Activated CD4-positive, alpha-beta T cell treated with anti-CD3 and anti-CD28 coated beads, Interleukin-2, Interleukin-4, amounts not matched to agents 100 ng/mL and 50 ng/mL, durations not matched to agents 16 hours and 8 hours (primary cell): ENCODE measurements around the gene OR4A15.

Source experiments
- DNase-seq: peaks from one replicate; pipeline ENCODE4 v3.0.0-alpha.2; 2020; ENCODE audit warnings: low spot score

OR4A15 gene

GRCh38 chr11:55367674-55368073 lies at the start of gene OR4A15:
Gene OR4A15 (plus strand): TSS chr11:55367974. CDS start chr11:55367974, 0 bp downstream.
- DNase-seq, result no peak

- no peak for DNase-seq
These were observed 43.3 kb upstream of the OR4A15 start for GRCh38 chr11:55324500-55324899.

GRCh38 chr11:55342901-55343300 lies 24.9 kb upstream of the OR4A15 start, which contains the start of gene OR4A16:
Gene OR4A16 (plus strand): TSS chr11:55343201. CDS start chr11:55343201, 0 bp downstream.
- no peak for DNase-seq

- DNase-seq, result no peak
These were observed 22.5 kb upstream of the OR4A15 start for GRCh38 chr11:55345306-55345705.

GRCh38 chr11:55349032-55349431 lies 18.7 kb upstream of the OR4A15 start:
- DNase-seq, result no peak

- peak; percentile 0 for DNase-seq
These were observed 10.1 kb upstream of the OR4A15 start for GRCh38 chr11:55357560-55358184.

- no peak for DNase-seq
These were observed 33.2 kb downstream of the OR4A15 start for GRCh38 chr11:55401011-55401410.
